Trophoblast cell (in vitro differentiated cells and primary cell): ENCODE results near the gene CCDC180.

ENCODE experiments used
- DNase-seq, 2 donors: peaks; one replicate each; pipeline ENCODE4 v3.0.0-alpha.2; 2016
- H2AFZ ChIP-seq: 2 replicates; pipeline ENCODE4 v1.6.1; 2013; ENCODE audit warnings: low read length, moderate library complexity, mild to moderate bottlenecking; ENCODE audit not compliant: insufficient read depth, poor library complexity
- H2AK5ac ChIP-seq: 2 replicates; pipeline ENCODE4 v1.6.1; 2013; ENCODE audit warnings: mild to moderate bottlenecking, low read length
- H2BK120ac ChIP-seq: 2 replicates; pipeline ENCODE4 v1.6.1; 2013; ENCODE audit warnings: low read length, mild to moderate bottlenecking, moderate library complexity; ENCODE audit not compliant: insufficient read depth, poor library complexity
- H2BK12ac ChIP-seq: 2 replicates; pipeline ENCODE4 v1.6.1; 2013; ENCODE audit warnings: mild to moderate bottlenecking, low read length, moderate library complexity
- H2BK5ac ChIP-seq: 2 replicates; pipeline ENCODE4 v1.6.1; 2013; ENCODE audit warnings: low read length, low read depth, moderate library complexity, mild to moderate bottlenecking; ENCODE audit not compliant: poor library complexity
- H3K14ac ChIP-seq: 2 replicates; pipeline ENCODE4 v1.6.1; 2013; ENCODE audit warnings: mild to moderate bottlenecking, low read length
- H3K18ac ChIP-seq: 2 replicates; pipeline ENCODE4 v1.6.1; 2013; ENCODE audit warnings: mild to moderate bottlenecking, low read length
- H3K23ac ChIP-seq: 2 replicates; pipeline ENCODE4 v1.6.1; 2013; ENCODE audit warnings: low read length
- H3K27ac ChIP-seq: 2 replicates; pipeline ENCODE4 v1.5.1; 2013; ENCODE audit warnings: low read depth, mild to moderate bottlenecking, inconsistent platforms, low read length, moderate library complexity
- H3K27me3 ChIP-seq: 2 replicates; pipeline ENCODE4 v1.6.1; 2013; ENCODE audit warnings: inconsistent platforms, mild to moderate bottlenecking, low read length, moderate library complexity; ENCODE audit not compliant: insufficient read depth
- H3K36me3 ChIP-seq, 2 experiments: 1 replicate in 1 of 2; 2 replicates in 1 of 2; pipeline ENCODE4 v1.6.1; 2013; ENCODE audit warnings: low read length in 2 of 2, mild to moderate bottlenecking in 2 of 2, moderate library complexity in 1 of 2; ENCODE audit not compliant: insufficient read depth in 2 of 2, control insufficient read depth in 1 of 2
- H3K4ac ChIP-seq: 2 replicates; pipeline ENCODE4 v1.6.1; 2013; ENCODE audit warnings: low read depth, mild to moderate bottlenecking, low read length, moderate library complexity
- H3K4me1 ChIP-seq, 2 experiments: 1 replicate in 1 of 2; 2 replicates in 1 of 2; pipeline ENCODE4 v1.6.1; 2013; ENCODE audit warnings: low read length in 2 of 2, mild to moderate bottlenecking in 2 of 2, moderate library complexity in 1 of 2; ENCODE audit not compliant: insufficient read depth in 2 of 2, control insufficient read depth in 1 of 2
- H3K4me2 ChIP-seq: 2 replicates; pipeline ENCODE4 v1.6.1; 2013; ENCODE audit warnings: inconsistent platforms, mild to moderate bottlenecking, low read length, moderate library complexity
- H3K4me3 ChIP-seq: 2 replicates; pipeline ENCODE4 v1.5.1; 2013; ENCODE audit warnings: mild to moderate bottlenecking, low read depth, low read length, inconsistent platforms
- H3K79me1 ChIP-seq: one replicate; pipeline ENCODE4 v1.6.1; 2013; ENCODE audit warnings: low read length
- H3K79me2 ChIP-seq: 2 replicates; pipeline ENCODE4 v1.6.1; 2013; ENCODE audit warnings: low read length, mild to moderate bottlenecking; ENCODE audit not compliant: control insufficient read depth, insufficient read depth, poor library complexity
- H3K9ac ChIP-seq: 2 replicates; pipeline ENCODE4 v1.6.1; 2013; ENCODE audit warnings: mild to moderate bottlenecking, low read length
- H3K9me3 ChIP-seq: 2 replicates; pipeline ENCODE4 v1.6.1; 2013; ENCODE audit warnings: low read depth, mild to moderate bottlenecking, control low read depth, inconsistent platforms, low read length; ENCODE audit not compliant: insufficient read depth
- H4K12ac ChIP-seq: 2 replicates; pipeline ENCODE4 v1.6.1; 2013; ENCODE audit warnings: low read depth, mild to moderate bottlenecking, low read length, moderate library complexity
- H4K8ac ChIP-seq: 2 replicates; pipeline ENCODE4 v1.6.1; 2013; ENCODE audit warnings: low read depth, mild to moderate bottlenecking, low read length, moderate library complexity
- H4K91ac ChIP-seq: one replicate; pipeline ENCODE4 v1.6.1; 2013; ENCODE audit warnings: low read depth, mild to moderate bottlenecking, low read length, moderate library complexity
- WGBS: extraction: QIAGEN DNeasy Blood & Tissue Kit; methylation state at CpG from one replicate; pipeline ENCODE4 v1.1.7; 2013; ENCODE audit warnings: missing lambda C conversion rate; ENCODE audit not compliant: insufficient read length, insufficient coverage; ENCODE audit errors: extremely low coverage; 5-methylcytosine and 5-hydroxymethylcytosine counted together

CCDC180 gene

DNA sequence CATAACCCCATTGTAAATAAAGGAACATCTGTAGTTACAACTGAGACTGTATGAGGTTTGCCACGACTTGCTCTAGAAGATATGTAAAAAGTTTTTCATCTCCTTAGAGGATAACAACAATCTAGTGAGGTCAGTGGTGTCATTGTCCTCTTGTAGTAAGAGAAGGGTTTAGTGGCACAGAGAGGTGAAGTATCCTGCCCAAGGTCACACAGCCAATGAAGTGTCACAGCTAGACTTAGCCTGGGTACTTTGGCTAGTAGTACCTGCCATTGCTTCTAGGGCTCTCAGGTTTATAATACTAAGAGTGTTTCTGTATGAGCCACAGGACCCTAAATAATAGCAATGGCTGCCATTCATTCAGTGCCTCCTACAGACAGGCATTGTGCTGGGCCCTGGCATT lies 13.8 kb downstream of the CCDC180 start:
- no CpG with 5 or more reads among the region's 1 CpG for WGBS
- no peak overlapping the region for H2BK12ac ChIP-seq

DNA sequence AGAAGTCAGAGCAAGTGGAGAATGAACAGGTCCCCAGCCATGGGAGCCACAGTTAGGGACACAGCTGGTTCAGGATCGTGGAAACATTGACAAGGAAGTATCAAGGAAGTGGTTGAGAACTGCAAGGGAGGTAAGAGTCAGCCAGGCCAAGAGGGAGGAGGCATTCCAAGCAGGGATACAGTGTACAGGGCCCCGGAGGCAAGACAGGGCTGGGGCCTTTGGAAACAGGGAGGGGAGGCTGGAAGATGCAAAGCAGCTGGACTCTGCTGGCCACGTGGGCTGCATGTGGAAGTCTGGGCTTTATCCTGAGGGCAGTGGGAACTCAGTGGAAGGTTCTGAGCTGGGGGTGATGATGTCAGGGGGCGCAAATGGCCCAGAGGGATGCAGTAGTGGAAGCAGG lies 14.2 kb downstream of the CCDC180 start:
- no peak overlapping the region for H4K12ac ChIP-seq
- H4K8ac ChIP-seq: no peak overlapping the region
- no peaks in the 10 kb centered on the region for H3K27me3 ChIP-seq
- H3K4me1 ChIP-seq: peaks cover 0 to 2% of the 10 kb centered on the region in 2 experiments
- no peaks in the 10 kb centered on the region for H3K79me2 ChIP-seq
- H3K4me2 ChIP-seq: no peak overlapping the region
- H3K79me1 ChIP-seq: no peaks in the 10 kb centered on the region
- H3K23ac ChIP-seq: no peak overlapping the region
- H2BK5ac ChIP-seq: no peak overlapping the region
- H3K9me3 ChIP-seq: no peaks in the 10 kb centered on the region
- DNase-seq: peak; percentile 16 to 54
- H3K4ac ChIP-seq: no peak overlapping the region
- H2AK5ac ChIP-seq: no peak overlapping the region
- H2BK12ac ChIP-seq: no peak overlapping the region
- H2AFZ ChIP-seq: no peak overlapping the region
- no peak overlapping the region for H4K91ac ChIP-seq
- no peak overlapping the region for H3K9ac ChIP-seq
- no peak overlapping the region for H2BK120ac ChIP-seq
- no peak overlapping the region for H3K18ac ChIP-seq
- no peak overlapping the region for H3K27ac ChIP-seq
- H3K36me3 ChIP-seq: no peaks in the 10 kb centered on the region
- no peak overlapping the region for H3K14ac ChIP-seq
- no CpG with 5 or more reads among the region's 4 CpGs for WGBS
- H3K4me3 ChIP-seq: no peak overlapping the region

More for the DNA sequence above, 13.8 kb downstream of the CCDC180 start:
- no peaks in the 10 kb centered on the region for H3K79me2 ChIP-seq
- no peak overlapping the region for H3K27ac ChIP-seq
- no peak overlapping the region for H2BK120ac ChIP-seq
- no peak overlapping the region for H4K91ac ChIP-seq
- no peaks in the 10 kb centered on the region for H3K27me3 ChIP-seq
- H4K12ac ChIP-seq: no peak overlapping the region
- no peak overlapping the region for H3K4me2 ChIP-seq
- H3K36me3 ChIP-seq: no peaks in the 10 kb centered on the region
- no peak overlapping the region for H3K18ac ChIP-seq
- no peak overlapping the region for H2AFZ ChIP-seq
- no peak overlapping the region for H4K8ac ChIP-seq
- H3K23ac ChIP-seq: no peak overlapping the region
- H3K4me1 ChIP-seq: peaks cover 0 to 2% of the 10 kb centered on the region in 2 experiments
- no peak overlapping the region for H2BK5ac ChIP-seq
- DNase-seq: no peak
- no peak overlapping the region for H2AK5ac ChIP-seq
- no peak overlapping the region for H3K4me3 ChIP-seq
- no peak overlapping the region for H3K4ac ChIP-seq
- no peak overlapping the region for H3K9ac ChIP-seq
- H3K9me3 ChIP-seq: no peaks in the 10 kb centered on the region
- H3K79me1 ChIP-seq: no peaks in the 10 kb centered on the region
- H3K14ac ChIP-seq: no peak overlapping the region

DNA sequence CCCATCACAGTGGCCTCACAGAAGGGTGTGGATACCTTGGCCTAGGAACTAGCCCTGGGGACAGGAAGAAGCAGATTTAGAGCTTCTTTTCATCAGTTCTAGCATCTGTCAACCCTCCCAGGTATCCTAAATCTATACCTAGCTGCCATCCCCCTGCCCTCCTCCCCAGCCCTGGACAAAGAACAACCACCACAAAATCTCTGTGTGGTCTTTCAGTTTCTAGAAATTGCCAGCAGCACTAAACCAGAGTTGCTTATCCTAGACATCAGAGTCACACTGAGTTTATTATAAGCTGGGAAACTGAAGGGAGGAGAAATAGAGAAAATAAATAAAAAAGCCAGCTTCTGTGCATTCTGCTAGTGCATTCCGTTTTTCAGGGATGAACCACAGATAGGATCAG lies 14.6 kb downstream of the CCDC180 start:
- no peak overlapping the region for H2BK12ac ChIP-seq
- no peak overlapping the region for H4K91ac ChIP-seq
- H3K18ac ChIP-seq: no peak overlapping the region
- no peak overlapping the region for H3K14ac ChIP-seq
- DNase-seq: no peak
- no peak overlapping the region for H2AFZ ChIP-seq
- peaks cover 0 to 2% of the 10 kb centered on the region in 2 experiments for H3K4me1 ChIP-seq
- no peak overlapping the region for H3K27ac ChIP-seq
- H2BK5ac ChIP-seq: no peak overlapping the region
- H3K9me3 ChIP-seq: no peaks in the 10 kb centered on the region
- no peak overlapping the region for H4K12ac ChIP-seq
- H3K4ac ChIP-seq: no peak overlapping the region
- no peak overlapping the region for H4K8ac ChIP-seq
- H3K4me3 ChIP-seq: no peak overlapping the region
- no peak overlapping the region for H2AK5ac ChIP-seq
- no peak overlapping the region for H3K9ac ChIP-seq
- H3K36me3 ChIP-seq: no peaks in the 10 kb centered on the region
- no CpG with 5 or more reads among the region's 1 CpG for WGBS
- H3K27me3 ChIP-seq: no peaks in the 10 kb centered on the region
- H3K4me2 ChIP-seq: no peak overlapping the region
- H3K79me1 ChIP-seq: no peaks in the 10 kb centered on the region
- no peak overlapping the region for H2BK120ac ChIP-seq
- no peaks in the 10 kb centered on the region for H3K79me2 ChIP-seq
- H3K23ac ChIP-seq: no peak overlapping the region

DNA sequence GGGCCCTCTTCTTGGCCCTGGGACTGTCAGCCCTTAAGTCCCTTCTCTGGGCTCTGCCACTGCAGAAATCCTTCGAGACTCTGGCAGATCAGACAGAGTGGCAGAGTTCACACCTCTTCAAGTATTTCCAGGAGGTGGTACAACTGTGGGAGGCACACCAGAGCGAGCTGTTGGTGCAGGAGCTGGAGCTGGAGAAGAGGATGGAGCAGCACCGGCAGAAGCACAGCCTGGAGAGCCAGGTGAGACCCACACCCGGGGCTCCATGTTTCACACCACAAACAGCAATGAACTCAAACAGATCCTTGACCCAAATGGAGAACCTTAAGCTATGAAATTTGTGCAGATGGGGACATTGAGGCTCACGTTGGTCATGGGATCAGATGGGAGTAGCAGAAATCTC lies 17.5 kb downstream of the CCDC180 start:
- H3K27ac ChIP-seq: no peak overlapping the region
- no peaks in the 10 kb centered on the region for H3K9me3 ChIP-seq
- H3K36me3 ChIP-seq: no peaks in the 10 kb centered on the region
- H3K18ac ChIP-seq: no peak overlapping the region
- H3K79me2 ChIP-seq: no peaks in the 10 kb centered on the region
- H2BK120ac ChIP-seq: no peak overlapping the region
- no peak overlapping the region for H3K4me3 ChIP-seq
- no peak overlapping the region for H2BK5ac ChIP-seq
- peaks cover 0 to 2% of the 10 kb centered on the region in 2 experiments for H3K4me1 ChIP-seq
- no peak overlapping the region for H3K4me2 ChIP-seq
- H3K9ac ChIP-seq: no peak overlapping the region
- no peaks in the 10 kb centered on the region for H3K79me1 ChIP-seq
- H4K91ac ChIP-seq: no peak overlapping the region
- H3K14ac ChIP-seq: no peak overlapping the region
- no peak overlapping the region for H3K23ac ChIP-seq
- no peak for DNase-seq
- H2AK5ac ChIP-seq: no peak overlapping the region
- no peak overlapping the region for H2AFZ ChIP-seq
- no peaks in the 10 kb centered on the region for H3K27me3 ChIP-seq
- no peak overlapping the region for H3K4ac ChIP-seq
- H4K8ac ChIP-seq: no peak overlapping the region
- no peak overlapping the region for H2BK12ac ChIP-seq
- WGBS: no CpG with 5 or more reads among the region's 5 CpGs
- H4K12ac ChIP-seq: no peak overlapping the region
